GM12873 (cell line): ENCODE results near the gene TEX52.

Source experiments
- TF ChIP-seq, protein P1 (sequence below): IDR thresholded peaks from 2 replicates; pipeline ENCODE4 v1.5.1; 2012; ENCODE audit warnings: low read depth, mild to moderate bottlenecking, moderate library complexity, low read length, control low read depth; ENCODE audit not compliant: insufficient read depth; ENCODE audit errors: missing control alignments

TEX52 gene

GRCh38 chr12:2893007-2893406 lies 36.2 kb upstream of the TEX52 start:
- TF ChIP-seq, protein P1, sequence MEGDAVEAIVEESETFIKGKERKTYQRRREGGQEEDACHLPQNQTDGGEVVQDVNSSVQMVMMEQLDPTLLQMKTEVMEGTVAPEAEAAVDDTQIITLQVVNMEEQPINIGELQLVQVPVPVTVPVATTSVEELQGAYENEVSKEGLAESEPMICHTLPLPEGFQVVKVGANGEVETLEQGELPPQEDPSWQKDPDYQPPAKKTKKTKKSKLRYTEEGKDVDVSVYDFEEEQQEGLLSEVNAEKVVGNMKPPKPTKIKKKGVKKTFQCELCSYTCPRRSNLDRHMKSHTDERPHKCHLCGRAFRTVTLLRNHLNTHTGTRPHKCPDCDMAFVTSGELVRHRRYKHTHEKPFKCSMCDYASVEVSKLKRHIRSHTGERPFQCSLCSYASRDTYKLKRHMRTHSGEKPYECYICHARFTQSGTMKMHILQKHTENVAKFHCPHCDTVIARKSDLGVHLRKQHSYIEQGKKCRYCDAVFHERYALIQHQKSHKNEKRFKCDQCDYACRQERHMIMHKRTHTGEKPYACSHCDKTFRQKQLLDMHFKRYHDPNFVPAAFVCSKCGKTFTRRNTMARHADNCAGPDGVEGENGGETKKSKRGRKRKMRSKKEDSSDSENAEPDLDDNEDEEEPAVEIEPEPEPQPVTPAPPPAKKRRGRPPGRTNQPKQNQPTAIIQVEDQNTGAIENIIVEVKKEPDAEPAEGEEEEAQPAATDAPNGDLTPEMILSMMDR, result no peak

DNA sequence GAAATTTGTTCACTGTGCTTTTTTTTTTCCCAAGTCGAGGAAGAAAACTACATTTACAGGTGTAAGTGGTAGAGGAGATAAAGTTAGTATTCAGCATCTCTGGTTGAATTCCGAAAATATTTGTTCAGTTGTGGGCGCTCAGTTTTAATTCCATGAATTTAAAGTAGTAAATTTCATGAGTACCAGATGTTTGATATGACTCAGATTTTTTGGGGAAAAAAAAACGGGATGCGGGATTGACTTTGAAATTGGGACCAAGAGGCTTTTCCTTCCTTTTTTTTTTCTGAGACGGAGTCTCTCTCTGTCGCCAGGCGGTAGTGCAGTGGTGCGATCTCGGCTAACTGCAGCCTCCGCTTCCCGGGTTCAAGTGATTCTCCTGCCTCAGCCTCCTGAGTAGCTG lies 35.4 kb upstream of the TEX52 start:
- TF ChIP-seq, protein P1, result no peak

- TF ChIP-seq, protein P1, result no peak
Measured at GRCh38 chr12:2891240-2892053, 34.6 kb upstream of the TEX52 start.

DNA sequence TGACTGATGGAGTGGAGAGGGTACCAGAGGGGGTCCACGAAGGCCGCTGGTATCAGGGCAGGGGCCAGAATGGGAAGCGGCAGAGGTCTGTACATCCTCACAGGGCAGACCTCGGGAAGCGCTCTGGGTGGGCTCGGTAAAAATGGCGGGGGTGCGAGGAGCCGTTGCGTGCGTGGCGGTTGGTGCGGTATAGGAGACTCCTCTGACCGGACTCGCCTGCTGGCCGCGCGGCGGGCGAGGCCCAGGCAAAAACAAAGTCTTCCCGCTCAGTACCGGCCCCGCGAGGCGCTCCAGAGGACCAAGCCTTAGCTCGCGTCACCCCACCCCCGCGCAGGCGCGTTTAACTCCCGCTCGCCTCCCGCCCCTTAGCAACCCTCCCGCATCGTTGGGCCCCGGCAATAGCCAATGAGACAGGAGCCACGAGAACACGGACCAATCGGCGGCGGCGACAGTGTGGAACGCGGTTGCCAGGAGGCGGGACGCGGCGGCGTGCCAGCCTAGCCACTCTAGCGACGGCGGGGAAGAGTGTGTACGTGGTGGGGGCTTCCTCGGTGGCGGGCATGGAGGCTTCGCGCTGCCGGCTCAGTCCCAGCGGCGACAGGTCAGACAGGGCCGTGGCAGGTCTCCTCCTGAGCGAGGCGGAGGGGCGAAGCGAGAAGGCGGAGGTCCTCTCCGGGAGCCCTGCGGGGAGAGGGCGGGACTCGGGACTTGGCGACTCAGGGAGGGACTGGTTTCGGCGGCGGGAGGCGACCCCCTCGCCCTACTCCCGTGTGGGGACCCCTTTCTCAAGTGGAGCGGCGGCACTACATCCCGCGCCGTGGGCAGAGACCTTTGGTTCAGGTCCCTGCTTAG lies 33.8 kb upstream of the TEX52 start, which contains the start of gene TULP3:
Gene TULP3, plus strand, starts transcription at position 504 of the 852 bp plus-strand sequence. Its CDS starts 57 bp downstream, at position 561.
- TF ChIP-seq, protein P1, result no peak

- TF ChIP-seq, protein P1, result no peak
Measured at GRCh38 chr12:2890001-2890387, 33.2 kb upstream of the TEX52 start.

GRCh38 chr12:2886768-2887450 lies 30.1 kb upstream of the TEX52 start:
- TF ChIP-seq, protein P1, result no peak
